Keratinocyte (primary cell): ENCODE data around the gene ZEB2.

Experiments used
- CTCF ChIP-seq, 3 experiments: IDR thresholded peaks in 1 of 3; conservative IDR thresholded peaks in 1 of 3; optimal IDR thresholded peaks in 1 of 3; 2 replicates in 2 of 3; 3 replicates in 1 of 3; pipeline versions ENCODE3 to v1.5.1; 2011; ENCODE audit warnings: low read length in 3 of 3, mild to moderate bottlenecking in 3 of 3, moderate library complexity in 2 of 3, control low read depth in 1 of 3, inconsistent platforms in 1 of 3; ENCODE audit not compliant: insufficient read depth in 2 of 3; ENCODE audit errors: extremely low read depth in 1 of 3
- EZH2 ChIP-seq: IDR thresholded peaks from one replicate; pipeline ENCODE4 v1.6.1; 2012; ENCODE audit warnings: inconsistent platforms, mild to moderate bottlenecking, low read length, moderate library complexity

- TF ChIP-seq CTCF (optimal IDR thresholded peaks at IDR 0.05 in 1 of 3, IDR thresholded peaks at IDR 0.05 in 1 of 3, conservative IDR thresholded peaks at IDR 0.05 in 1 of 3; ENCODE audit: extremely low read depth in 1 of 3, insufficient read depth in 2 of 3, low read length in 3 of 3) = no peak
- no peak for TF ChIP-seq EZH2
Measured at GRCh38 chr2:144437636-144438035, 82.3 kb downstream of the ZEB2 start.
